Right renal cortex interstitium (tissue), 3 donors: Measurements from ENCODE around the gene RUFY1. TPM values are rescaled to one million over a fixed set of nuclear protein-coding genes. Genes with fewer than 3 reads are reported as not detected.
"Not testable (repeated sequence)": the region's sequence is repeated elsewhere in the genome, so short reads cannot be mapped to it uniquely, and the experiment has no call there.

Experiments used
- DNase-seq, 3 donors: peaks; one replicate each; pipeline ENCODE4 v3.0.0-alpha.2; 2013; ENCODE audit warnings: low read depth in 3 of 3, low spot score in 2 of 3
- polyA plus RNA-seq, 3 donors: library from polyadenylated mRNA; unstranded; fragments of 120-200 nt; gene quantifications; one replicate each; pipeline ENCODE4 v1.2.1, GENCODE V29; 2013; ENCODE audit not compliant: insufficient read length in 3 of 3

Gene RUFY1
- polyA plus RNA-seq, 3 donors, result 90.3 to 99.8 (median 90.4) TPM

- not testable (repeated sequence) for DNase-seq
These were observed 107.2 kb downstream of the RUFY1 start for GRCh38 chr5:179657302-179658178.

- not testable (repeated sequence) for DNase-seq
These were observed 108.0 kb downstream of the RUFY1 start for GRCh38 chr5:179658179-179658856.

Other genes starting within 250 kb of the RUFY1 start
- 1 to 10 TPM; 9.4 to 9.6 (median 9.4) TPM for gene ADAMTS2, start 205.1 kb upstream of the RUFY1 start, polyA plus RNA-seq
- 1,000 to 10,000 TPM in 1 of 3 donors, 100 to 1,000 TPM in 2; 834 to 1,008 (median 916) TPM for gene HNRNPH1, start 73.1 kb downstream of the RUFY1 start, polyA plus RNA-seq
- under 1 TPM; 0.28 to 0.65 (median 0.33) TPM for gene CBY3, start 130.5 kb downstream of the RUFY1 start, polyA plus RNA-seq
- 100 to 1,000 TPM; 577 to 669 (median 627) TPM for gene CANX, start 148.4 kb downstream of the RUFY1 start, polyA plus RNA-seq
- gene MAML1, start 182.3 kb downstream of the RUFY1 start, polyA plus RNA-seq, result 10 to 100 TPM; 35.6 to 39.5 (median 38.1) TPM
- gene LTC4S, start 243.4 kb downstream of the RUFY1 start, polyA plus RNA-seq, result 1 to 10 TPM; 2.0 to 2.6 (median 2.3) TPM